ENCODE data around the gene NAA20.

The NAA20 gene

DNA sequence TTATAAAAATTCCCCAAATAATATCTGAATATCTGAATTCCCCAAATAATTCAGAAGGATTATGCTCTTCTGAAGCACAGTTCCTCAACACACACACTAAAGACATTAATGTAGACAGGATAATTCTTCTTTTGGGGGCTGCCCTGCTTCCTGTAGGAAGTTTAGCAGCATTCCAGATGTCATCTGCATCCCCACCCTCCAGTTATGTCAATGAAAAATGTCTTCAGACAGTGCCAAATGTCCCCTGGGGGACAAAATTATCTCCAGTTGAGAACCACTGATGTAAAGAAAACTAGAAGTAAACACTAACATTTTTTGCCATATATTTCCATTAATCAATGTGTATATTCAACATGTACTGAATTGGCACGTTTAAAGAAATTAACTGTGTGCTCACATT lies 25.9 kb upstream of the NAA20 start:
- TF ChIP-seq, protein P1, sequence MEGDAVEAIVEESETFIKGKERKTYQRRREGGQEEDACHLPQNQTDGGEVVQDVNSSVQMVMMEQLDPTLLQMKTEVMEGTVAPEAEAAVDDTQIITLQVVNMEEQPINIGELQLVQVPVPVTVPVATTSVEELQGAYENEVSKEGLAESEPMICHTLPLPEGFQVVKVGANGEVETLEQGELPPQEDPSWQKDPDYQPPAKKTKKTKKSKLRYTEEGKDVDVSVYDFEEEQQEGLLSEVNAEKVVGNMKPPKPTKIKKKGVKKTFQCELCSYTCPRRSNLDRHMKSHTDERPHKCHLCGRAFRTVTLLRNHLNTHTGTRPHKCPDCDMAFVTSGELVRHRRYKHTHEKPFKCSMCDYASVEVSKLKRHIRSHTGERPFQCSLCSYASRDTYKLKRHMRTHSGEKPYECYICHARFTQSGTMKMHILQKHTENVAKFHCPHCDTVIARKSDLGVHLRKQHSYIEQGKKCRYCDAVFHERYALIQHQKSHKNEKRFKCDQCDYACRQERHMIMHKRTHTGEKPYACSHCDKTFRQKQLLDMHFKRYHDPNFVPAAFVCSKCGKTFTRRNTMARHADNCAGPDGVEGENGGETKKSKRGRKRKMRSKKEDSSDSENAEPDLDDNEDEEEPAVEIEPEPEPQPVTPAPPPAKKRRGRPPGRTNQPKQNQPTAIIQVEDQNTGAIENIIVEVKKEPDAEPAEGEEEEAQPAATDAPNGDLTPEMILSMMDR (conservative IDR thresholded peaks at IDR 0.05) = no peak
- TF ChIP-seq ZFX (IDR thresholded peaks at IDR 0.05) = no peak
- no peak overlapping the region for H3K27ac ChIP-seq

DNA sequence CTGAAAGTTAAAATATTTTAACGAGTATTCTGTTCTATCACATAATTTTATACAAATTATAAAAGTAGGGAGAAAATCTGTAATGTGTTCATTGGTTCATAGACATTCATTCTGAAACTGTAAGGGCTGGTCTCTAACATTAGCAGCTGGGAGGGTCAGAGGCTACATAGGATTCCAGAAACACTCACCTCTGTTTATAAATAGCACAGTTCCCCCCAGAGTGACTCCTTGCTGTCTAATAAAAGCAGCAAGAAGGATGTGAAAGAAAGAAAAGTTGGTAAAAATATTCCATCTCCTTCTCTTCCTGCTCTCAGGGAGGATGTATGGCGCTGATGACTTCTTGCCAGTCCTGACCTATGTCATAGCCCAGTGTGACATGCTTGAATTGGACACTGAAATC lies 25.3 kb upstream of the NAA20 start:
- H3K27ac ChIP-seq = no peak overlapping the region

GRCh38 chr20:19992996-19993908 lies 23.9 kb upstream of the NAA20 start:
- H3K27ac ChIP-seq = no peak overlapping the region
- TF ChIP-seq ZFX (IDR thresholded peaks at IDR 0.05) = no peak
- TF ChIP-seq, protein P1 (conservative IDR thresholded peaks at IDR 0.05) = no peak

More for the DNA sequence above, 25.3 kb upstream of the NAA20 start:
- no peak for TF ChIP-seq ZFX (IDR thresholded peaks at IDR 0.05)
- TF ChIP-seq, protein P1 (conservative IDR thresholded peaks at IDR 0.05) = no peak

- TF ChIP-seq, protein P1 (conservative IDR thresholded peaks at IDR 0.05) = no peak
- no peak for TF ChIP-seq ZFX (IDR thresholded peaks at IDR 0.05)
- no peak overlapping the region for H3K27ac ChIP-seq
Observed at GRCh38 chr20:19993958-19994669, 23.0 kb upstream of the NAA20 start.

DNA sequence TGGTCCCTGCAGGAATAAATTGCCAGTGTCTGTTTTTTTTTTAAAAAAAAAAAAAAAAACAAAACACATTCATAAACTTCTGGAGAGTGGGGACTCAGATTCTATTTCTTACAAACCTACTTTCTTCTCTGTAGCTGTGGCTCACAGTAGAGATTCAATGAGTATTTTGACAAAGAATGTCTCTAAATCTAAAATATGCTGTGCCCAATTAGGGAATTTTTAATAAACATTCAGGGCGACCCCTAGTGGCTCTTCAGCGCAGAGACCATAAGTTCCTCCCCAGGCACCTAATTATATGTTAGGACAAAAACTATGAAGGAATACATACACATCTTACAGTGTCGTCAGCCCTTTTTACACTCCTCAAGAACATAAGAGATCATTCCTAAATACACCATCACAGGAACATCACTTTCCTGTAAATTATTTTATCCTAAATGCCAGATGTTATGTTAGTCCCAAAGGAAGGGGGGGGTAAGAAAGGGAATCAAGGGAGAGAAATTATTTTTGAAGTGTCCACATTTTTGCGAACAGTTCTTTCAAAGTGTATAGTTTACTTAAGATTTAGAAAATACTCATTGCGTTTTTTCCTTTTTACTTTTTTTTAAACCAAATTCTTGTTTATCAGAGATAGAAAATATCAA lies 21.8 kb upstream of the NAA20 start:
- TF ChIP-seq, protein P1 (conservative IDR thresholded peaks at IDR 0.05) = peak; percentile 89
- TF ChIP-seq ZFX (IDR thresholded peaks at IDR 0.05) = no peak
- H3K27ac ChIP-seq = no peak overlapping the region

GRCh38 chr20:19996222-19996621 lies 20.9 kb upstream of the NAA20 start:
- H3K27ac ChIP-seq = peak overlapping the region; percentile 26; the same call in 1 of the 2 replicates
- TF ChIP-seq ZFX (IDR thresholded peaks at IDR 0.05) = no peak

DNA sequence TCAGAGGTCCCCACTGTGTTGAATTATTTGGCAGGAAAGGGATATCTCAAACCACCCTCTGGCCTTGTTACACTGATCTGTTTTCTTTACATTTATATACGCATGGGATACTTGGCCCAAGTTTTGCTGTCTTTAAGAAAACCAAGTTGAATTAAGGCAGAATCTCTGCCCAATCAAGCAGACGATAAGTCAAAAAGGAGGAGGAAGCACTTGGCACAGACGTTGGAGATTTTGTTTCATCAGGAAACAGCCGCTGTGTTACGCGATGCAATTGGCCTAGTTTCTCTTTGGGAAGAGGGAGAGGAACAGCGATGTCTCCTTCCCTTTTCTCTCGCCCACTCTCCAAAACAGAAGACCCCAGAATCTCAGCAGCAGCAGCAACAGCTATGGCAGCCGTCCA lies 20.2 kb upstream of the NAA20 start:
- H3K27ac ChIP-seq = peak overlapping the region; percentile 26; the same call in 1 of the 2 replicates

More for the DNA sequence above, 20.2 kb upstream of the NAA20 start:
- no peak for TF ChIP-seq ZFX (IDR thresholded peaks at IDR 0.05)
- TF ChIP-seq, protein P1 (conservative IDR thresholded peaks at IDR 0.05) = no peak
